ENCODE results near the gene RTKN2.
"Not testable (repeated sequence)": the region's sequence is repeated elsewhere in the genome, so short reads cannot be mapped to it uniquely, and the experiment has no call there.

RTKN2 gene

GRCh38 chr10:62268399-62269114 is at the start of gene RTKN2:
Gene RTKN2, minus strand, starts transcription at chr10:62268844. Its CDS starts 234 bp downstream, at chr10:62268610.
- peak in 50 of 56 donors; percentile 3 to 79 (median 50) for DNase-seq

GRCh38 chr10:62317257-62317656 is 48.6 kb upstream of the RTKN2 start:
- DNase-seq = no peak

- no peak for DNase-seq
Measured at GRCh38 chr10:62309254-62309653, 40.6 kb upstream of the RTKN2 start.

- DNase-seq = no peak
Measured at GRCh38 chr10:62308101-62308500, 39.5 kb upstream of the RTKN2 start.

- DNase-seq = no peak
Measured at GRCh38 chr10:62307635-62308034, 39.0 kb upstream of the RTKN2 start.

- DNase-seq = no peak
Measured at GRCh38 chr10:62306663-62307062, 38.0 kb upstream of the RTKN2 start.

- DNase-seq = no peak
Measured at GRCh38 chr10:62305813-62306212, 37.2 kb upstream of the RTKN2 start.

GRCh38 chr10:62303922-62304321 is 35.3 kb upstream of the RTKN2 start:
- no peak for DNase-seq

- DNase-seq = no peak
Measured at GRCh38 chr10:62302760-62303159, 34.1 kb upstream of the RTKN2 start.

GRCh38 chr10:62297857-62298256 is 29.2 kb upstream of the RTKN2 start:
- DNase-seq = no peak

GRCh38 chr10:62284221-62284620 is 15.6 kb upstream of the RTKN2 start:
- DNase-seq = no peak

GRCh38 chr10:62281348-62281747 is 12.7 kb upstream of the RTKN2 start:
- DNase-seq = not testable (repeated sequence)

- not testable (repeated sequence) for DNase-seq
Measured at GRCh38 chr10:62280392-62280791, 11.7 kb upstream of the RTKN2 start.

- DNase-seq = no peak
Measured at GRCh38 chr10:62278441-62278910, 9.8 kb upstream of the RTKN2 start.

- DNase-seq = no peak
Measured at GRCh38 chr10:62277971-62278370, 9.3 kb upstream of the RTKN2 start.

GRCh38 chr10:62270020-62270419 is 1.4 kb upstream of the RTKN2 start:
- DNase-seq = no peak

- DNase-seq = peak in 1 of 56 donors; percentile 3
Measured at GRCh38 chr10:62268027-62268398, 631 bp downstream of the RTKN2 start.

GRCh38 chr10:62266611-62267010 is 2.0 kb downstream of the RTKN2 start:
- no peak for DNase-seq

- no peak for DNase-seq
Measured at GRCh38 chr10:62266147-62266546, 2.5 kb downstream of the RTKN2 start.

- peak in 3 of 56 donors; percentile 1 to 7 (median 1) for DNase-seq
Measured at GRCh38 chr10:62264702-62265436, 3.8 kb downstream of the RTKN2 start.

GRCh38 chr10:62264126-62264525 is 4.5 kb downstream of the RTKN2 start:
- DNase-seq = no peak

- DNase-seq = no peak
Measured at GRCh38 chr10:62261666-62262065, 7.0 kb downstream of the RTKN2 start.

- DNase-seq = no peak
Measured at GRCh38 chr10:62259998-62260397, 8.6 kb downstream of the RTKN2 start.

Measured in amygdala (tissue), 56 donors.